Activated T-helper 2 cell treated with anti-CD3 and anti-CD28 coated beads, Interferon-gamma antibody, Interleukin-2, Interleukin-4, amounts not matched to agents 10 μg/mL and 5 μg/mL and 100 μg/mL, durations not matched to agents 14 hours and 24 hours and 36 hours (primary cell): Measurements from ENCODE around the gene DDX60. TPM values are rescaled to one million over a fixed set of nuclear protein-coding genes. Genes with fewer than 3 reads are reported as not detected.
"Not testable (repeated sequence)": the region's sequence is repeated elsewhere in the genome, so short reads cannot be mapped to it uniquely, and the experiment has no call there.

Source experiments
- DNase-seq: peaks from one replicate; pipeline ENCODE4 v3.0.0; 2021; ENCODE audit warnings: low spot score
- H3K27ac Mint-ChIP-seq: one replicate; pipeline ENCODE4 v1.8.0; 2021; ENCODE audit warnings: mixed read lengths
- H3K27me3 Mint-ChIP-seq: one replicate; pipeline ENCODE4 v1.8.0; 2021; ENCODE audit warnings: low read depth, mixed read lengths
- H3K36me3 Mint-ChIP-seq: one replicate; pipeline ENCODE4 v1.8.0; 2021; ENCODE audit warnings: low read depth, mixed read lengths
- H3K4me1 Mint-ChIP-seq: one replicate; pipeline ENCODE4 v1.8.0; 2021; ENCODE audit warnings: low read depth, mixed read lengths
- H3K4me3 Mint-ChIP-seq: one replicate; pipeline ENCODE4 v1.8.0; 2021; ENCODE audit warnings: low read depth, mild to moderate bottlenecking, moderate library complexity, mixed read lengths
- H3K9me3 Mint-ChIP-seq: one replicate; pipeline ENCODE4 v1.8.0; 2021; ENCODE audit warnings: mixed read lengths
- intact Hi-C: fragments of 100-400 bp; cut with micrococcal nuclease; formaldehyde crosslinking; loops from one replicate; pipeline ENCODE4 v1.15.1; 2023
- total RNA-seq: library from RNA; stranded (reverse); gene quantifications from 2 replicates; pipeline ENCODE4 v1.2.3, GENCODE V29; 2022

DDX60 gene
- total RNA-seq, 1 donor from 2014 or later = 5.3 TPM

DNA sequence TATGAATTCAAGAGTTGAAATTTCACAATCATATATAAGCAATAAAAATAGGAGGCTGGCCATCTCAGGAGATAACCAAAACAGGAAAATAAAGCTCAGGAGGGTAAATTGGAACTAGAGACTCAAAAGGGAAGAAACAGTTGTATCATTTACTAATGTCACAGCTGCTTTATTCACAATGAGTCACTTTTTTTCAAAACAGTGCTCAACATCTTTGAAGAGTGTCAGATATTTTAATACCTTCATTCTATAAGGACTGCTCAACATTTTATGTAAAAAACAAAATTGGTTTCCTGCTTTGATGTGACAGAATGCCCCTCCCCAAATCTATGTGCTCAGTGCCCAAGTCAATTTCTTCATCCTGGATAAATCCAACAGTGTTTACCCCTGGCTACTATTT is 97.7 kb downstream of the DDX60 start:
- DNase-seq = no peak
- intact Hi-C loops = no loop called here
- H3K27me3 Mint-ChIP-seq = no peaks in the 10 kb centered on the region
- no peak overlapping the region for H3K27ac Mint-ChIP-seq
- no peak overlapping the region for H3K4me3 Mint-ChIP-seq
- H3K36me3 Mint-ChIP-seq = peaks cover 56% of the 10 kb centered on the region
- H3K9me3 Mint-ChIP-seq = no peaks in the 10 kb centered on the region
- H3K4me1 Mint-ChIP-seq = peaks cover 5% of the 10 kb centered on the region

DNA sequence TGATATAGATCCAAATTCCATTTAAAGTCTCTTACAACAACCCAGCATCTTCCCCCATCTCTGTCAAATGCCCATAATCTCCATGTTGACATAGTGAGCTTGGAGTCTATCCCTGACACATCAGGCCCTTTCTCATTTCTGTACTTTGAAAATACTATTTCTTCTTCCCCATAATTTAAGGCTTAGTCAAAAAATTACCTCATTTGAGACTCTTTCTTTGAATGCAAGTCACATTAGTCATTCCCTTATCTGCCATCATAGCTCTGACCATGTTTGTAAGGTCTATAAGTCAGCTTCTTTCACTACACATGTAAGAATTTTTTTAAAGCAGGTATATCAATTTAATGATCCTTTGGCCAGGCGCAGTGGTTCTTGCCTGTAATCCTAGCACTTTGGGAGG is 99.9 kb downstream of the DDX60 start:
- DNase-seq = no peak
- Mint-ChIP-seq H3K27me3 (no peaks in the 10 kb centered on the region), H3K4me3 (no peak overlapping the region), H3K36me3 (peaks cover 58% of the 10 kb centered on the region), H3K9me3 (peaks cover 8% of the 10 kb centered on the region), H3K27ac (no peak overlapping the region), H3K4me1 (peaks cover 5% of the 10 kb centered on the region)
- intact Hi-C loops = no loop called here

DNA sequence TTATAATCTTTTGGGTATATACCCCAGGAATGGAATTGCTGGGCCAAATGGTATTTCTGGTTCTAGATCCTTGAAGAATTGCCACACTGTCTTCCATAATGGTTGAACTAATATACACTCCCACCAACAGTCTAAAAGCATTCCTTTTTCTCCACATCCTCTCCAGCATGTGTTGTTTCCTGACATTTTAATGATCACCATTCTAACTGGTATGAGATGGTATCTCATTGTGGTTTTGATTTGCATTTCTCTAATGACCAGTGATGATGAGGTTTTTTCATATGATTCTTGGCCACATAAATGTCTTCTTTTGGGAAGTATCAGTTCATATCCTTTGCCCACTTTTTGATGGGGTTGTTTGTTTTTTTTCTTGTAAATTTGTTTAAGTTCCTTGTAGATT is 105.0 kb downstream of the DDX60 start:
- H3K27ac Mint-ChIP-seq, H3K9me3 Mint-ChIP-seq, DNase-seq, intact Hi-C loops, H3K4me1 Mint-ChIP-seq, H3K4me3 Mint-ChIP-seq, H3K27me3 Mint-ChIP-seq: not testable (repeated sequence)
- H3K36me3 Mint-ChIP-seq = peaks cover 32% of the 10 kb centered on the region

DNA sequence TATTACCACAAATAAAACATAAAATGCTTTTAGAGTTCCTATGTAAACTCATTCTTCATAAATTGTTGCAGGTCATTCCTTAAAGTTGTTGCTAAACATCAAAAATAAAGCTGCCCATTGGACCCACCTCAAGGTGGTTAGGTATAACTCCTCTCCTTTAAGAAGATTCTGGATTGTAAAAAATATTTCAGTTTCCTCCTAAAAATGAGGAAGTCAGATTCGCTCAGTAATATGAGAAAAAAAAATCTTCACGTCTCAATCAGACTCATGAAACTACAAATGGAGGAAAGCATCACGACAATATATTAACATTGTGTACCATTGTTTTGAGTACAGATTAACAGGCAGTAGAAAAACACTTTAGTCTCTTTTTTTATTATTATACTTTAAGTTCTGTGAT is 105.9 kb downstream of the DDX60 start:
- intact Hi-C loops = no loop called here
- H3K4me1 Mint-ChIP-seq = no peaks in the 10 kb centered on the region
- peaks cover 26% of the 10 kb centered on the region for H3K36me3 Mint-ChIP-seq

DNA sequence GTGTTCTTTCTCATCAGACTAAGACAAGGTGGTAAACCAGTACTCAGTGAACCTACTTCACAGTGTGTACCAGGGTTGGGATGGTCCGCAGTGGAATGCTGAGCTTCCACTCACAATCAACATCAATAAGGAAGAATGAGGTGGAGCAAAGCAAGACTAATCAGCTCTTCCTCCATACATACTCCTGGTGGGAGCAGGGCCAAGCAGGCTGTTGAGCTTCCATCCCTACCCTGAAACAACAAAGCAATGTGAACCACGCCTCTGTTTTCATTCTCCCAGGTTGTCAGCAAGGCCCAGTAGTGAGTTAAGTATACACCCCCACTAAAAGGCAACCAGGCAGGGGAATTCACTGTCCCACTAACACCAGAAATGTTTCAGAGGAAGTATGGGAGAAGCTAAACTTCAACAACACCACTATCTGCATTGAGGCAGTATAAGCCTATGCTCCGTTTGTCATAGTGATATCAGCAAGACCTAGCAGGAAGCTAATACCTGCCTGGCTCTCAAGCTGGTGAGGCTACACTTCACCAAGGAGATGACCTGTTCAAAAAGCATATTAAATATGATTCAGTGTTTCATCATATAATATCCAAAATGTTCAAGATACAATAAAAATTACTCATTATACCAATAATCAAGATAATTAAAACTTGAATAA is 109.5 kb downstream of the DDX60 start:
- Mint-ChIP-seq H3K27me3 (no peaks in the 10 kb centered on the region), H3K27ac (no peak overlapping the region), H3K36me3 (peaks cover 3% of the 10 kb centered on the region), H3K9me3 (peaks cover 15% of the 10 kb centered on the region), H3K4me1 (no peaks in the 10 kb centered on the region), H3K4me3 (no peak overlapping the region)
- intact Hi-C loops = no loop called here
- no peak for DNase-seq

More for the DNA sequence above, 105.9 kb downstream of the DDX60 start:
- Mint-ChIP-seq H3K27ac (no peak overlapping the region), H3K4me3 (no peak overlapping the region), H3K9me3 (peaks cover 8% of the 10 kb centered on the region), H3K27me3 (no peaks in the 10 kb centered on the region)
- DNase-seq = no peak

DNA sequence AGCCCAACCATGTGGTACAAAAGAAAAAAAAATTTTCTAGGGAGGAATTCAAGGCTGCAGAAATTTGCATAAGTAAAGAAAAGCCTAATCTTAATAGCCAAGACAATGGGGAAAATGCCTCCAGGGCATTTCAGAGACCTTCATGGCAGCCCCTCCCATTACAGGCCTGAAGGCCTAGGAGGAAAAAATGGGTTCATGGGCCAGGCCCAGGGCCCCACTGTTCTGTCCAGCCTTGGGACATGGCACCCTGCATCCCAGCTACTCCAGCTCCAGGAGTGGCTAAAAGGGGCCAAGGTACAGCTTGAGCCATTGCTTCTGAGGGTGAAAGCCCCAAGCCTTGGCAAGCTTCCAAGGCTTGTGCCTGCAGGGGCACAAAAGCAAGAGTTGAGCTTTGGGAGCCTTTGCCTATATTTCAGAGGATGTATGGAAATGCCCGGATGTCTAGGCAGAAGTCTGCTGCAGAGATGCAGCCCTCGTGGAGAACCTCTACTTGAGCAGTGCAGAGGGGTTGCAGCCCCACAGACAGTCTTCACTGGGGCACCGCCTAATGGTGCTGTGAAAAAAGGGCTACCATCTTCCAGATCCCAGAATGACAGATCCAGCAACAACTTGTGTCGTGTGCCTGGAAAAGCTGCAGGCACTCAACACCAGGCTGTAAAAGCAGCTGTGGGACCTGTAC is 115.2 kb downstream of the DDX60 start:
- Mint-ChIP-seq H3K4me3 (no peak overlapping the region), H3K27me3 (no peaks in the 10 kb centered on the region), H3K4me1 (peaks cover 2% of the 10 kb centered on the region), H3K36me3 (peaks cover 4% of the 10 kb centered on the region), H3K27ac (no peak overlapping the region), H3K9me3 (peaks cover 32% of the 10 kb centered on the region)
- no peak for DNase-seq
- intact Hi-C loops = no loop called here

DNA sequence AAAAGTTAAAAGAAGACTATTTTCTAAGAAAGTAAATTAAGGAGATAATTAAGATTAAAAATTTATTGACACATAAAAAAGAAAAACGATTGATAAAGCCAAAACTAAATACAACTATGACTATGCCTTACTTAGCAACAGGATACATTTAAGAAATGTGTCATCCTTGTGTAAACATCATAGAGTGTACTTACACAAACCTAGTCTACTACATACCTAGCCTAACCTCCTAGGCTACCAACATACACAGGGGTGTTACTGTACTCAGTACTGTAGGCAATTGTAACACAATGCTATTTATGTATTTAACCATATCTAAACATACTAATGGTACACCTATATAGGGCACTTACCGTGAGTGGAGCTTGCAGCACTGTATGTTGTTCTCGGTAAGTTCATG is 117.9 kb downstream of the DDX60 start:
- Mint-ChIP-seq H3K4me3 (no peak overlapping the region), H3K27me3 (no peaks in the 10 kb centered on the region), H3K9me3 (peaks cover 28% of the 10 kb centered on the region), H3K4me1 (peaks cover 2% of the 10 kb centered on the region), H3K27ac (no peak overlapping the region), H3K36me3 (peaks cover 4% of the 10 kb centered on the region)
- DNase-seq = no peak
- intact Hi-C loops = no loop called here

DNA sequence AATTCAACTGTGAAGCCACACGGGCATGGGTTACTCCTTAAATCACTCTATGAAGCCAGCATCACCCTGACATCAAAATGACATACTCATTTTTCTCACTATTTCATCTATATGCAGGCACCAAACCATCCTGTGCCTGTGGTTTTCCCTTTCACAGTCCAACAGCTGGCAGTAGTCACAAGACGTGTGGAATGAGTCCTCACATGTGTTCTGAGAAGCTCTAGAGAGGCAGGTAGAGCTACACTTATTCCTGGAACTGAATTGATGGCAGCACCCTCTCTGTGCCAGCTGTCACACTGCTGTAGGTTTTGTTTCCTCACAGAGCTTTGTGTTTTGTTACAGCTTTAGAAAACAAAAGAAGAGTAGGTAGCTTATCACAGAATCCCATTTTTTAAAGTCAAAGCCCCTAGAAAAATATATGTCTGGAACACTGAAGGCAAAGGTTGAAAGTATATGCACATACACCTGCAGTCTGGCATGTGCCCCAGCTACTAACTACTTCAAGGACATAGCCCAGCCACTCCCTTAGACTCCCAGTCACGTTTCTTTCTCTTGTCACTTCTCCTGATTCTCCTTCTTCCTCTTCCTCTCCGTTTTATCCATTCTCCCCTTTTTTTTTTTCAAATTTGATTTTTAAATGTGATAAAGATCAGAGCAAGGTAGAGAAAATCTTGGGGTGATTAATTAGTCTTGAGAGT is 119.1 kb downstream of the DDX60 start:
- Mint-ChIP-seq H3K9me3 (peaks cover 20% of the 10 kb centered on the region), H3K27ac (no peak overlapping the region), H3K36me3 (peaks cover 4% of the 10 kb centered on the region), H3K4me3 (no peak overlapping the region), H3K27me3 (no peaks in the 10 kb centered on the region), H3K4me1 (peaks cover 2% of the 10 kb centered on the region)
- no peak for DNase-seq
- intact Hi-C loops = no loop called here

DNA sequence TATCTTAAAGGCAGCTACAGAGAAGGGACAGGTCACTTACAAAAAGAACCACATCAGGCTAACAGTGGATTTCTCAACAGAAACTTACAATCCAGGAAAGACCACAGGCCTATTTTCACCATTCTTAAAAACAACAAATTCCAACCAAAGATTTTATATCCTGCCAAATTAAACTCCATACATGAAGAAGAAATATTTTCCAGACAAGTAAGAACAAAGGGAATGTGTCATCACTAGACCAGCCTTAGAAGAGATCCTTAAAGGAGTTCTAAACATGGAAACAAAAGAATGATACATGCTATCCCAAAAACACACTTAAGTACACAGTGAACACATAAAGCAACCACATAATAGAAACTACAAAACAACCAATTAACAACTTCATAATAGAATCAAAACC is 120.6 kb downstream of the DDX60 start:
- Mint-ChIP-seq H3K36me3 (peaks cover 4% of the 10 kb centered on the region), H3K27me3 (no peaks in the 10 kb centered on the region), H3K4me3 (no peak overlapping the region), H3K4me1 (peaks cover 2% of the 10 kb centered on the region), H3K27ac (no peak overlapping the region), H3K9me3 (peaks cover 10% of the 10 kb centered on the region)
- intact Hi-C loops = no loop called here
- no peak for DNase-seq

DNA sequence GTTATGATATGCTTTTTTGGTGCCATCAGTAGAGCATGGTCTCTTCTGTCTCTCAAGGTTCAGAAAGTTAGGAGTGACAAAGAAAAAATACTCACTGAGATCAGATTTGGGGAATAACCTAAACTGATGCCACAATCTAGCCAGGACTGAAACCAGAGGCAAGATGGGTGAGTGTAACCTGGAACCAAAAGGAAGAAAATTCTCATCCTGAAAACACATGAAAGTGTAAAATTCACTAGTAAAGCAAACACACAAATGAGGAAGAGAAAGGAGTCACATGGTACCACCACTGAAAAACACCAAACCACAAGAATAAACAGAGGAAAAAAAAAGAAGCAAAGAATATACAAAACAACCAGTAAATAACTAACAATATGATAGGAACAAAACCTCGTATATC is 129.8 kb downstream of the DDX60 start:
- peaks cover 4% of the 10 kb centered on the region for H3K4me1 Mint-ChIP-seq
- H3K27me3 Mint-ChIP-seq = peaks cover 3% of the 10 kb centered on the region
- no peak overlapping the region for H3K4me3 Mint-ChIP-seq
- no peaks in the 10 kb centered on the region for H3K36me3 Mint-ChIP-seq
- intact Hi-C loops = no loop called here
- H3K27ac Mint-ChIP-seq = no peak overlapping the region
- DNase-seq = no peak
- H3K9me3 Mint-ChIP-seq = no peaks in the 10 kb centered on the region

DNA sequence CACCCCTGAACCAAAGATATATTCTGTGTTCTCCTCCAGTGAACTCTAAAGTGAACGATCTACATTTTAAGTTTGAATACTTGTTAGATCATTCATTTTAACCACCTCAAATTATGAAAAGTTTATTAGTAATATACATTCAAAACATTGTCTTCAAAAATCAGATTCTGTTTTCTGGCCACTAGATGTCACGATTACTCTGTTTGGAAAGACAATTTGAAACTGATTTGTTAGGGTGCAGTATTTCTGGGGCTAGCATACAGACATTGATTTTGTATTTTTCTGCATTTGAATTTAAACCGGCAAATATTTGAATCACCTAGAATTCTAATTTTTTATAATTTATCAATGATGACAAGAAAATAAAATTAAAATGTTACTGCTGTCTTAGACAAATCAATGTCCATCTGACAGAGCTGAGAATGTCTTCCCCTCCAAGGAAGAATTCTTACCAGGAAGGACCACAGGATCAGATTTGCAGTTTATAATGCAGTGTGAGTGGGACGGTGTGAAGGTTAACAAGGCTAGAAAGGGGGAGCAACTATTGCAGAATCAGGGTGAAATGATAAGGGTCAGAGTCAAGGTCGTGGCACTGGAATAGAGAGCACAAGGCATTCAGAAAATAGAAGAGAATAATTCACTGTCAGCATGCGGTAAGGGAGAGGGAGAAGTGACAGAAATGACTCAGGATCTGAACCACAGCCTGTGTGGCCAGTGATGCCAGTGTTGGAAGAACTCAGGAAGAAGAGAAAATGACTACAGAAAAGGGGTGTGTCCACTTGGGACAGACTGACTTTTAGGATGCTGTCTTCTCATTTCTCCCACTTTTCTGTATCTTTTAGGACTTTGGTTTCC is 134.6 kb downstream of the DDX60 start:
- no peak overlapping the region for H3K4me3 Mint-ChIP-seq
- DNase-seq = no peak
- peaks cover 4% of the 10 kb centered on the region for H3K4me1 Mint-ChIP-seq
- H3K36me3 Mint-ChIP-seq = no peaks in the 10 kb centered on the region
- H3K9me3 Mint-ChIP-seq = no peaks in the 10 kb centered on the region
- no peak overlapping the region for H3K27ac Mint-ChIP-seq
- intact Hi-C loops = loop anchor here (1.0 to 2.0 kb wide), 2 partner anchors 368 to 733 kb away; no protein-coding TSS in a partner anchor
- H3K27me3 Mint-ChIP-seq = peaks cover 4% of the 10 kb centered on the region

DNA sequence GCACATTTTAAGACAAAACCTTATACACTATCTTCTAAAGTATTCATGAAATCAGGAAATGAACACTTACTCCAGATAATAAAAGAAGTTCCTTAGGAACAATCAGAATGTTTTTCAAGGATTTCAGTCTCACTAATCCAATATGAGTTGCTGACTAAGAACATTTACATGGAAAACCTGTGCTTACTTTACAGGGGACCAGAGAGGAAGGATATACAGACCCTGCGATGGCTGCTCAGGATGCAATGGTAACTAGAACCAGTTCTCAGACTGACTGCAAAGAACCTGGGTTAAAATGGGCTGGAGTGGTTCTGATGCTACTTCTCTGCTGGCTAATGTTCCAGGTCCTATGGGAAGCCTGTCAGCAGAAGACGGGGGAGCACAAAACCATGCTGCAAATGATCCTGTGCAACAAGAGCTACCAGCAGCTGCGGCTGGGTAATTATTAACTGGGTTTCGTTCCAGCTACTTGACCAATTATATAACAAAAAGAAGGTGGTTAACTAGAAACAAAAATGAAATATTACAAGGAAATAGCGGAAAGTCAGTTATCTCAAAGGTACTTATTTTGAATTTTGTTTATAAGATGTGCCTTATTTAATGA is 140.9 kb downstream of the DDX60 start:
- H3K9me3 Mint-ChIP-seq = no peaks in the 10 kb centered on the region
- intact Hi-C loops = no loop called here
- H3K27ac Mint-ChIP-seq = no peak overlapping the region
- no peak for DNase-seq
- no peaks in the 10 kb centered on the region for H3K36me3 Mint-ChIP-seq
- no peaks in the 10 kb centered on the region for H3K4me1 Mint-ChIP-seq
- peaks cover 7% of the 10 kb centered on the region for H3K27me3 Mint-ChIP-seq
- no peak overlapping the region for H3K4me3 Mint-ChIP-seq
